HG03066 (cell line): ENCODE measurements around the gene EHBP1.
"Not testable (repeated sequence)": the region's sequence is repeated elsewhere in the genome, so short reads cannot be mapped to it uniquely, and the experiment has no call there.

Experiments used
- ATAC-seq: cut with Tn5 transposase; IDR thresholded peaks from one replicate; pipeline ENCODE4 v1.9.1; 2021; ENCODE audit warnings: low read depth; ENCODE audit not compliant: unreplicated experiment

The EHBP1 gene

GRCh38 chr2:62732262-62732777 is 26.8 kb downstream of the EHBP1 start:
- ATAC-seq = no peak

GRCh38 chr2:62733546-62733945 is 28.0 kb downstream of the EHBP1 start:
- ATAC-seq = no peak

- ATAC-seq = no peak
Measured at GRCh38 chr2:62736899-62737559, 31.5 kb downstream of the EHBP1 start.

GRCh38 chr2:62738981-62739936 is 33.7 kb downstream of the EHBP1 start:
- no peak for ATAC-seq

- no peak for ATAC-seq
Measured at GRCh38 chr2:62740221-62740620, 34.7 kb downstream of the EHBP1 start.

GRCh38 chr2:62741127-62741526 is 35.6 kb downstream of the EHBP1 start:
- no peak for ATAC-seq

- ATAC-seq = no peak
Measured at GRCh38 chr2:62741954-62742722, 36.6 kb downstream of the EHBP1 start.

- no peak for ATAC-seq
Measured at GRCh38 chr2:62743506-62743905, 38.0 kb downstream of the EHBP1 start.

GRCh38 chr2:62744603-62745002 is 39.1 kb downstream of the EHBP1 start:
- ATAC-seq = no peak

- no peak for ATAC-seq
Measured at GRCh38 chr2:62745891-62746481, 40.5 kb downstream of the EHBP1 start.

- ATAC-seq = no peak
Measured at GRCh38 chr2:62747169-62747568, 41.7 kb downstream of the EHBP1 start.

GRCh38 chr2:62747876-62748275 is 42.4 kb downstream of the EHBP1 start:
- no peak for ATAC-seq

- ATAC-seq = not testable (repeated sequence)
Measured at GRCh38 chr2:62749111-62749510, 43.6 kb downstream of the EHBP1 start.

- ATAC-seq = no peak
Measured at GRCh38 chr2:62757029-62757428, 51.5 kb downstream of the EHBP1 start.

- ATAC-seq = no peak
Measured at GRCh38 chr2:62760026-62760425, 54.5 kb downstream of the EHBP1 start.

GRCh38 chr2:62760555-62760954 is 55.0 kb downstream of the EHBP1 start:
- no peak for ATAC-seq

GRCh38 chr2:62765619-62766376 is 60.3 kb downstream of the EHBP1 start:
- no peak for ATAC-seq

- no peak for ATAC-seq
Measured at GRCh38 chr2:62768615-62769014, 63.1 kb downstream of the EHBP1 start.

GRCh38 chr2:62770629-62771028 is 65.1 kb downstream of the EHBP1 start:
- no peak for ATAC-seq
